ENCODE measurements around the gene AMHR2. TPM values are rescaled to one million over a fixed set of nuclear protein-coding genes. Genes with fewer than 3 reads are reported as not detected.
"Not testable (repeated sequence)": the region's sequence is repeated elsewhere in the genome, so short reads cannot be mapped to it uniquely, and the experiment has no call there.

The AMHR2 gene
- total RNA-seq, 1 donor: not detected

DNA sequence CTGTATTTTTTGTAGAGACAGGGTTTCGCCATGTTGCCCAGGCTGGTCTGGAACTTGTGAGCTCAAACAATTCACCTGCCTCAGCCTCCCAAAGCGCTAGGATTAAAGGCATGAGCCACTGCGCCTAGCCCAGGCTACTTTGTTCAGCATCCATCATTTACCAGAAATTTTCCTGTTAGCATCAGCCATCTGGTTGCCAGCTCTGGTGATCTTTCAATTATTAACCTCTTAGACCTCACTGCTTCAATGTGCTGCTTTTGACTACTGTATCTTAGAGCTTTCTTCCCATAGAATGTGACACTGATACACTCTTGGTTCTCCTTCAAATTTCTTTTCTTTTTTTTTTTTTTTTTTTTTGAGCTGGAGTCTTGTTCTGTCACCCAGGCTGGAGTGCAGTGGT, 5.4 kb upstream of the AMHR2 start:
- DNase-seq (ENCODE audit: low read depth): no peak
- TF ChIP-seq CTCF (IDR thresholded peaks at IDR 0.05; ENCODE audit: insufficient read depth, low read depth, low read length): no peak
- no peak overlapping the region for H3K4me3 ChIP-seq (ENCODE audit: low read depth, low read length)

GRCh38 chr12:53419756-53420155, 3.9 kb upstream of the AMHR2 start:
- H3K4me3 ChIP-seq (ENCODE audit: low read depth, low read length): no peak overlapping the region
- TF ChIP-seq CTCF (IDR thresholded peaks at IDR 0.05; ENCODE audit: insufficient read depth, low read depth, low read length): no peak
- no peak for DNase-seq (ENCODE audit: low read depth)

GRCh38 chr12:53422247-53422646, 1.4 kb upstream of the AMHR2 start:
- not testable (repeated sequence) for DNase-seq (ENCODE audit: low read depth); H3K4me3 ChIP-seq (ENCODE audit: low read depth, low read length)

GRCh38 chr12:53424626-53425514, 1.2 kb downstream of the AMHR2 start:
- no peak overlapping the region for H3K4me3 ChIP-seq (ENCODE audit: low read depth, low read length)
- TF ChIP-seq CTCF (IDR thresholded peaks at IDR 0.05; ENCODE audit: insufficient read depth, low read depth, low read length): no peak
- no peak for DNase-seq (ENCODE audit: low read depth)

GRCh38 chr12:53425515-53426150, 2.0 kb downstream of the AMHR2 start:
- TF ChIP-seq CTCF (IDR thresholded peaks at IDR 0.05; ENCODE audit: insufficient read depth, low read depth, low read length): no peak

GRCh38 chr12:53427905-53428594, 4.4 kb downstream of the AMHR2 start:
- TF ChIP-seq CTCF (IDR thresholded peaks at IDR 0.05; ENCODE audit: insufficient read depth, low read depth, low read length): no peak
- H3K4me3 ChIP-seq (ENCODE audit: low read depth, low read length): no peak overlapping the region
- peak; percentile 53 for DNase-seq (ENCODE audit: low read depth)

More at GRCh38 chr12:53425515-53426150, 2.0 kb downstream of the AMHR2 start:
- no peak for DNase-seq (ENCODE audit: low read depth)
- H3K4me3 ChIP-seq (ENCODE audit: low read depth, low read length): no peak overlapping the region

DNA sequence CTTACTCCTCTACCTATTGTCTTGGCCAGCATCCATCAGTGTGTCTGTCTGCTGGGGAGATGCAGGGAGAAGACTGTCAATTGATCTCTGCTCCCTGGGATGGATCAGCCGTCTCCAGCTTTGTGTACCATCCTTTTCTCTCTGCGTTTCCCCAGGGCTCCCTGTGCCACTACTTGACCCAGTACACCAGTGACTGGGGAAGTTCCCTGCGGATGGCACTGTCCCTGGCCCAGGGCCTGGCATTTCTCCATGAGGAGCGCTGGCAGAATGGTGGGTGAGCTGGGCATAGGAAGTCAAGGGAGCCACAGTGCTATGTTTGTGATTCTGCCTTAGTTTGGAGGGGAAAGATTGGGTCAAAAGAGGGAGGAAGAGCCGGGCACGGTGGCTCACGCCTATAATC, 5.1 kb downstream of the AMHR2 start:
- TF ChIP-seq CTCF (IDR thresholded peaks at IDR 0.05; ENCODE audit: insufficient read depth, low read depth, low read length): no peak
- no peak for DNase-seq (ENCODE audit: low read depth)
- H3K4me3 ChIP-seq (ENCODE audit: low read depth, low read length): no peak overlapping the region

Measured in fibroblast of villous mesenchyme (primary cell).